ENCODE results near the gene CREBBP.

CREBBP gene

DNA sequence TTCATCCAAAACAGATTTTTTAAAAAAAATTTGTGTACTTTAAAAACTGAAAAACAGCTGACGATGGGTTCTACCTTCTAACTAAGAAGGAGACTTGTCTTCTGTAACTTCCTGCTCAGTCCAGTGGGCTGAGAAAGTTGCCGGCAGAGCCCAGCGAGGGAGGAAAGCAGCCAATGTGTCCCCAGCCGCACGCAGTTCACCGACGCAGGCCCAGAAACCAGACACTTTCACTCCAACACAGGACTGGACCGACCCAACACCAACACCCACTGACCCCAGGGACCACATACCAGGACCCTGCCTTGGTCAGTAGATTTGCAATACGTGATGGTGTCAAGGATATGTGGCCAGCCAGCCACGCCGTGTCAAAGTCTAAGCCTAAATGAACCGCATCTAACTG, 188.8 kb downstream of the CREBBP start:
- Histone ChIP-seq H2AFZ (ENCODE audit: low read depth, low read length) (no peak overlapping the region), H3K4ac (ENCODE audit: low read depth in 1 of 2, low read length in 2 of 2) (no peak overlapping the region), H2BK5ac (ENCODE audit: low read depth, low read length, poor library complexity, severe bottlenecking) (no peak overlapping the region), H3K27me3 (ENCODE audit: control insufficient read depth in 1 of 2, insufficient read depth in 1 of 2, low read length in 2 of 2) (no peaks in the 10 kb centered on the region), H3K27ac (ENCODE audit: low read length, poor library complexity, severe bottlenecking) (no peak overlapping the region), H3K36me3 (ENCODE audit: control insufficient read depth in 1 of 2, insufficient read depth in 2 of 2, low read depth in 1 of 2, low read length in 2 of 2) (peaks cover 17 to 18% of the 10 kb centered on the region in 2 experiments), H3K4me1 (ENCODE audit: control insufficient read depth, insufficient read depth, low read depth, low read length) (peaks cover 9% of the 10 kb centered on the region), H3K4me2 (ENCODE audit: low read length, poor library complexity, severe bottlenecking) (no peak overlapping the region), H4K8ac (ENCODE audit: low read length) (no peak overlapping the region), H3K23ac (ENCODE audit: low read length in 2 of 2) (no peak overlapping the region), H3K18ac (ENCODE audit: low read depth in 1 of 2, low read length in 2 of 2) (no peak overlapping the region), H3K9me3 (ENCODE audit: control insufficient read depth, low read length) (no peaks in the 10 kb centered on the region), H3K14ac (ENCODE audit: low read length in 2 of 2) (no peak overlapping the region), H3K9ac (ENCODE audit: low read length) (peak overlapping the region; percentile 88), H2BK15ac (ENCODE audit: low read depth, poor library complexity, severe bottlenecking) (no peak overlapping the region), H3K4me3 (ENCODE audit: insufficient read depth in 1 of 2, low read depth in 1 of 2, low read length in 2 of 2) (peak overlapping the region in 1 of 2 experiments; percentile 74), H2AK5ac (ENCODE audit: low read length, severe bottlenecking) (no peak overlapping the region), H2BK12ac (ENCODE audit: low read length in 2 of 2) (no peak overlapping the region), H4K91ac (ENCODE audit: low read length) (no peak overlapping the region), H2BK120ac (ENCODE audit: low read depth, low read length) (no peak overlapping the region), H3K79me1 (replicated peaks; ENCODE audit: low read length, poor library complexity, severe bottlenecking) (peaks cover 23% of the 10 kb centered on the region)
- WGBS: 95% methylated on average over 12 of the region's 12 CpGs
- no peak for DNase-seq

DNA sequence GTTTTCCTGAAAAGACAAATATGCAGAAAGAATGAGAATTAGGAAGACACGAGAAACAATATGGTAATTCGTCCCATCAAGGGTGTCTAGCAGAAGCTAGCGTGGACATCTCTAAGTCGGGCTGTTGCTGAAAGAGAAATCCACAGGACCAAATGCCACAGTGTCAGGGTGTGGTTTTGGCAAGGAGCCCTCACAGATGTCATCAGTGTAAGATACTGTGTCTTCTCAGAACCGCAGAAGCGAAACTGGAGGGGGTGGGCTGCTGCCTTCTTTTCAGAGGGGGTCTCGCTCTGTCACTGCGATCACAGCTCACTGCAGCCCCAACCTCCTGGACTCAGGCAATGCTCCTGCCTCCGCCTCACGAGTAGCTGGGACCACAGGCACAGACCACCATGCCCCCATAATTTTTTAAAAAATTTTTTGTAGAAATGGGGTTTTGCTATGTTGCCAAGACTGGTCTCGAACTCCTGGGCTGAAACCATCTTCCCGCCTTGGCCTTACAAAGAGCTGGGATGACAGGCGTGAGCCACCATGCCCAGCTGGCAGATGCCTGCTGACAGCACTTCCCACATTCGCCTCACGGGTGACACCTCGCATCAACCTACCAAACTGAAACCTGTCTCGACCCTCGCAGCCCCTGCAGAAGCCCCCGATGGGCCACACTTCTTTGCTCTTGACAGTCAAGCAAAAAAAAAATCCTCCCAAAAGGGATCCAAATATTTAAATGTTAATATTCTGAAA, 189.4 kb downstream of the CREBBP start:
- Histone ChIP-seq H3K36me3 (ENCODE audit: control insufficient read depth in 1 of 2, insufficient read depth in 2 of 2, low read depth in 1 of 2, low read length in 2 of 2) (peaks cover 23 to 24% of the 10 kb centered on the region in 2 experiments), H2BK120ac (ENCODE audit: low read depth, low read length) (no peak overlapping the region), H4K91ac (ENCODE audit: low read length) (no peak overlapping the region), H3K18ac (ENCODE audit: low read depth in 1 of 2, low read length in 2 of 2) (peak overlapping the region in 1 of 2 experiments; percentile 2), H4K8ac (ENCODE audit: low read length) (peak overlapping the region; percentile 39), H3K4me2 (ENCODE audit: low read length, poor library complexity, severe bottlenecking) (no peak overlapping the region), H3K27ac (ENCODE audit: low read length, poor library complexity, severe bottlenecking) (no peak overlapping the region), H3K4me1 (ENCODE audit: control insufficient read depth, insufficient read depth, low read depth, low read length) (peaks cover 7% of the 10 kb centered on the region), H3K79me1 (replicated peaks; ENCODE audit: low read length, poor library complexity, severe bottlenecking) (peaks cover 23% of the 10 kb centered on the region), H3K9me3 (ENCODE audit: control insufficient read depth, low read length) (no peaks in the 10 kb centered on the region), H3K27me3 (ENCODE audit: control insufficient read depth in 1 of 2, insufficient read depth in 1 of 2, low read length in 2 of 2) (no peaks in the 10 kb centered on the region), H2AFZ (ENCODE audit: low read depth, low read length) (no peak overlapping the region), H3K14ac (ENCODE audit: low read length in 2 of 2) (no peak overlapping the region), H2BK15ac (ENCODE audit: low read depth, poor library complexity, severe bottlenecking) (no peak overlapping the region), H2BK12ac (ENCODE audit: low read length in 2 of 2) (no peak overlapping the region), H3K4me3 (ENCODE audit: insufficient read depth in 1 of 2, low read depth in 1 of 2, low read length in 2 of 2) (peak overlapping the region in 1 of 2 experiments; percentile 74), H3K9ac (ENCODE audit: low read length) (peak overlapping the region; percentile 88), H3K4ac (ENCODE audit: low read depth in 1 of 2, low read length in 2 of 2) (no peak overlapping the region), H3K23ac (ENCODE audit: low read length in 2 of 2) (no peak overlapping the region), H2AK5ac (ENCODE audit: low read length, severe bottlenecking) (no peak overlapping the region), H2BK5ac (ENCODE audit: low read depth, low read length, poor library complexity, severe bottlenecking) (no peak overlapping the region)
- peak; percentile 3 for DNase-seq
- 97% methylated on average over 17 of the region's 19 CpGs for WGBS

DNA sequence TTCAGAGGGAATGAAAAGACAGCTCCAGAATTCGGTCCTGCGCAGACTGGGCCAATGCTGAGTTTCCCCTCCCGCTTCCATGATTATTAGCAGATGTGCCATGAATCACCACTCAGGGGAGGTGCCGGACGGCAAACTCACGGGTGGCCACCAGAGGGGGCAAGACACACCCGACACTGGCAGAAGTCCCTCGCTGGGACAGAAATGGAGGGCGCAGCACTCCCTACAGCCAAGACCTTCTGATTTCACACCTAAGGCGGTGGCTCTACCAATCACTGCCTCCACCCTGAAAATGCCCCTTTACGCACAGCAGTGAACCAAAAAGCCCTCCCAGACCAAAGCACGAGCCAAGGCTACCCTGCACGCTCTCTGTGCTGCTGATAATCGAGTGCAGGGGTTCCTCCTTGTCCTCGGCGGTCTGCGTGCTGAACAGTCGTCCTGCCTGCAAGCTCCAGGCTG, 190.0 kb downstream of the CREBBP start:
- Histone ChIP-seq H3K36me3 (ENCODE audit: control insufficient read depth in 1 of 2, insufficient read depth in 2 of 2, low read depth in 1 of 2, low read length in 2 of 2) (peaks cover 28 to 30% of the 10 kb centered on the region in 2 experiments), H3K4ac (ENCODE audit: low read depth in 1 of 2, low read length in 2 of 2) (no peak overlapping the region), H4K91ac (ENCODE audit: low read length) (no peak overlapping the region), H3K27me3 (ENCODE audit: control insufficient read depth in 1 of 2, insufficient read depth in 1 of 2, low read length in 2 of 2) (no peaks in the 10 kb centered on the region), H3K4me3 (ENCODE audit: insufficient read depth in 1 of 2, low read depth in 1 of 2, low read length in 2 of 2) (peak overlapping the region in 1 of 2 experiments; percentile 74), H3K18ac (ENCODE audit: low read depth in 1 of 2, low read length in 2 of 2) (peak overlapping the region in 1 of 2 experiments; percentile 2), H3K9me3 (ENCODE audit: control insufficient read depth, low read length) (no peaks in the 10 kb centered on the region), H3K14ac (ENCODE audit: low read length in 2 of 2) (no peak overlapping the region), H2BK5ac (ENCODE audit: low read depth, low read length, poor library complexity, severe bottlenecking) (no peak overlapping the region), H3K79me1 (replicated peaks; ENCODE audit: low read length, poor library complexity, severe bottlenecking) (peaks cover 23% of the 10 kb centered on the region), H2BK120ac (ENCODE audit: low read depth, low read length) (no peak overlapping the region), H2BK12ac (ENCODE audit: low read length in 2 of 2) (no peak overlapping the region), H2BK15ac (ENCODE audit: low read depth, poor library complexity, severe bottlenecking) (no peak overlapping the region), H2AK5ac (ENCODE audit: low read length, severe bottlenecking) (no peak overlapping the region), H3K9ac (ENCODE audit: low read length) (peak overlapping the region; percentile 88), H3K4me1 (ENCODE audit: control insufficient read depth, insufficient read depth, low read depth, low read length) (peaks cover 3% of the 10 kb centered on the region), H4K8ac (ENCODE audit: low read length) (peak overlapping the region; percentile 61), H3K4me2 (ENCODE audit: low read length, poor library complexity, severe bottlenecking) (no peak overlapping the region), H3K23ac (ENCODE audit: low read length in 2 of 2) (no peak overlapping the region), H3K27ac (ENCODE audit: low read length, poor library complexity, severe bottlenecking) (no peak overlapping the region), H2AFZ (ENCODE audit: low read depth, low read length) (no peak overlapping the region)
- WGBS: 46% methylated on average over 18 of the region's 18 CpGs
- peak; percentile 91 for DNase-seq

DNA sequence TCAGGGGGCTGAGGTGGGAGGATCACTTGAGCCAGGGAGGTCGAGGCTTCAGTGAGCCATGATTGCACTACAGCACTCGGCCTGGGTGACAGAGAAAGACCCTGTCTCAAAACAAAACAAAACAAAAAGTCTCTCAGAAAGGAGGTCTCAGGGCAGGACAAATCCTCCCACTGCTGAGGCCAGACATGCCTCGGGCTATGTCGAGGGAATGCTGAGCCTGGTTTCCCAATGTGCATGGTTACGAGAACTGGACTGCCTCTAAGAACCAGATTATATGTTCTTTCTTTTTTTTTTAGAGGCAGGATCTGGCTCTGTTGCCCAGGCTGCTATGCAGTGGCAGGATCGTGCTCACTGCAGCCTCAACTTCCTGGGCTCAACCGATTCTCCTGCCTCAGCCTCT, 190.8 kb downstream of the CREBBP start:
- Histone ChIP-seq H3K18ac (ENCODE audit: low read depth in 1 of 2, low read length in 2 of 2) (no peak overlapping the region), H4K91ac (ENCODE audit: low read length) (no peak overlapping the region), H3K4ac (ENCODE audit: low read depth in 1 of 2, low read length in 2 of 2) (no peak overlapping the region), H3K36me3 (ENCODE audit: control insufficient read depth in 1 of 2, insufficient read depth in 2 of 2, low read depth in 1 of 2, low read length in 2 of 2) (peaks cover 35 to 37% of the 10 kb centered on the region in 2 experiments), H3K27ac (ENCODE audit: low read length, poor library complexity, severe bottlenecking) (no peak overlapping the region), H3K4me3 (ENCODE audit: insufficient read depth in 1 of 2, low read depth in 1 of 2, low read length in 2 of 2) (no peak overlapping the region), H3K23ac (ENCODE audit: low read length in 2 of 2) (no peak overlapping the region), H2BK5ac (ENCODE audit: low read depth, low read length, poor library complexity, severe bottlenecking) (no peak overlapping the region), H2BK120ac (ENCODE audit: low read depth, low read length) (no peak overlapping the region), H2AK5ac (ENCODE audit: low read length, severe bottlenecking) (no peak overlapping the region), H3K4me2 (ENCODE audit: low read length, poor library complexity, severe bottlenecking) (no peak overlapping the region), H3K9ac (ENCODE audit: low read length) (peak overlapping the region; percentile 88), H2BK15ac (ENCODE audit: low read depth, poor library complexity, severe bottlenecking) (no peak overlapping the region), H4K8ac (ENCODE audit: low read length) (peak overlapping the region; percentile 48), H3K79me1 (replicated peaks; ENCODE audit: low read length, poor library complexity, severe bottlenecking) (peaks cover 21% of the 10 kb centered on the region), H3K9me3 (ENCODE audit: control insufficient read depth, low read length) (no peaks in the 10 kb centered on the region), H3K14ac (ENCODE audit: low read length in 2 of 2) (no peak overlapping the region), H3K4me1 (ENCODE audit: control insufficient read depth, insufficient read depth, low read depth, low read length) (peaks cover 3% of the 10 kb centered on the region), H2AFZ (ENCODE audit: low read depth, low read length) (no peak overlapping the region), H3K27me3 (ENCODE audit: control insufficient read depth in 1 of 2, insufficient read depth in 1 of 2, low read length in 2 of 2) (no peaks in the 10 kb centered on the region), H2BK12ac (ENCODE audit: low read length in 2 of 2) (no peak overlapping the region)
- WGBS: 91% methylated on average over 7 of the region's 7 CpGs
- no peak for DNase-seq
